Body of pancreas (tissue), 4 donors: ENCODE results near the gene LRRC32. TPM values are rescaled to one million over a fixed set of nuclear protein-coding genes. Genes with fewer than 3 reads are reported as not detected.

Experiments used
- ATAC-seq: fragments of 150-250 bp; one replicate; pipeline ENCODE4 v1.9.1; 2016
- DNase-seq, 4 donors: peaks; one replicate each; pipeline ENCODE4 v3.0.0-alpha.2; 2019
- H3K27ac ChIP-seq, 4 donors: fragments of 200-600 bp; sonication (generic); 1 replicate in 3 of 4; 2 replicates in 1 of 4; pipeline versions ENCODE4 v1.5.1 to v1.6.1; 2016 to 2019; ENCODE audit warnings: mild to moderate bottlenecking in 1 of 4, mixed read lengths in 1 of 4, moderate library complexity in 1 of 4
- H3K27me3 ChIP-seq, 2 donors: fragments of 200-600 bp; sonication (generic); one replicate each; pipeline ENCODE4 v1.6.0; 2016; ENCODE audit warnings: mild to moderate bottlenecking in 1 of 2
- H3K36me3 ChIP-seq, 2 donors: fragments of 200-600 bp; sonication (generic); replicated peaks in 1 of 2; 2 replicates each; pipeline ENCODE4 v1.5.1; 2016; ENCODE audit warnings: low read depth in 2 of 2; ENCODE audit not compliant: insufficient read depth in 1 of 2
- H3K4me1 ChIP-seq: fragments of 200-600 bp; sonication (generic); one replicate; pipeline ENCODE4 v1.6.0; 2016
- H3K4me3 ChIP-seq, 2 donors: fragments of 200-600 bp; sonication (generic); 1 replicate in 1 of 2; 2 replicates in 1 of 2; pipeline ENCODE4 v1.5.1; 2016 to 2019
- H3K9me3 ChIP-seq, 3 donors: fragments of 200-600 bp; sonication (generic); 1 replicate in 2 of 3; 2 replicates in 1 of 3; pipeline ENCODE4 v1.5.1; 2016
- POLR2A ChIP-seq, 3 donors: fragments of 450-650 bp; IDR thresholded peaks; one replicate each; pipeline ENCODE4 v1.6.1; 2016; ENCODE audit warnings: antibody characterized with exemption in 3 of 3, mild to moderate bottlenecking in 2 of 3
- WGBS, 2 donors: methylation state at CpG; one replicate each; pipeline ENCODE4 v1.1.5; 2017; 5-methylcytosine and 5-hydroxymethylcytosine counted together
- intact Hi-C: fragments of 100-400 bp; cut with DNase I; formaldehyde crosslinking; loops from one replicate; pipeline ENCODE4 v1.15.1; 2023
- total RNA-seq, 2 donors: library from RNA; depleted of rRNA; stranded (reverse); fragments of >200 nt; gene quantifications; one replicate each; pipeline ENCODE4 v1.1.0, GENCODE V29; 2016
- TF ChIP-seq, protein P1 (sequence below), 7 experiments: fragments of 450-650 bp in 4 of 7; fragments of 200-600 bp in 3 of 7; sonication (generic) in 3 of 7; IDR thresholded peaks; one replicate each; pipeline ENCODE4 v1.5.1; 2016 to 2019; ENCODE audit warnings: antibody characterized with exemption in 7 of 7

Gene LRRC32
- total RNA-seq, 2 donors from 2014 or later: 9.1 to 17.8 TPM

- WGBS, 2 donors: 51 to 67% methylated on average over 5 of the region's 5 CpGs
- Histone ChIP-seq H3K27ac (no peak overlapping the region), H3K36me3 (no peaks in the 10 kb centered on the region), H3K9me3 (no peaks in the 10 kb centered on the region), H3K27me3 (no peaks in the 10 kb centered on the region), H3K4me1 (no peaks in the 10 kb centered on the region), H3K4me3 (no peak overlapping the region)
- DNase-seq (no peak), ATAC-seq (no peak)
- TF ChIP-seq POLR2A (IDR thresholded peaks at IDR 0.05): no peak
- TF ChIP-seq, protein P1, sequence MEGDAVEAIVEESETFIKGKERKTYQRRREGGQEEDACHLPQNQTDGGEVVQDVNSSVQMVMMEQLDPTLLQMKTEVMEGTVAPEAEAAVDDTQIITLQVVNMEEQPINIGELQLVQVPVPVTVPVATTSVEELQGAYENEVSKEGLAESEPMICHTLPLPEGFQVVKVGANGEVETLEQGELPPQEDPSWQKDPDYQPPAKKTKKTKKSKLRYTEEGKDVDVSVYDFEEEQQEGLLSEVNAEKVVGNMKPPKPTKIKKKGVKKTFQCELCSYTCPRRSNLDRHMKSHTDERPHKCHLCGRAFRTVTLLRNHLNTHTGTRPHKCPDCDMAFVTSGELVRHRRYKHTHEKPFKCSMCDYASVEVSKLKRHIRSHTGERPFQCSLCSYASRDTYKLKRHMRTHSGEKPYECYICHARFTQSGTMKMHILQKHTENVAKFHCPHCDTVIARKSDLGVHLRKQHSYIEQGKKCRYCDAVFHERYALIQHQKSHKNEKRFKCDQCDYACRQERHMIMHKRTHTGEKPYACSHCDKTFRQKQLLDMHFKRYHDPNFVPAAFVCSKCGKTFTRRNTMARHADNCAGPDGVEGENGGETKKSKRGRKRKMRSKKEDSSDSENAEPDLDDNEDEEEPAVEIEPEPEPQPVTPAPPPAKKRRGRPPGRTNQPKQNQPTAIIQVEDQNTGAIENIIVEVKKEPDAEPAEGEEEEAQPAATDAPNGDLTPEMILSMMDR (IDR thresholded peaks at IDR 0.05): no peak
- intact Hi-C loops: no loop called here
Measured at GRCh38 chr11:76704171-76704948, 33.8 kb upstream of the LRRC32 start.

DNA sequence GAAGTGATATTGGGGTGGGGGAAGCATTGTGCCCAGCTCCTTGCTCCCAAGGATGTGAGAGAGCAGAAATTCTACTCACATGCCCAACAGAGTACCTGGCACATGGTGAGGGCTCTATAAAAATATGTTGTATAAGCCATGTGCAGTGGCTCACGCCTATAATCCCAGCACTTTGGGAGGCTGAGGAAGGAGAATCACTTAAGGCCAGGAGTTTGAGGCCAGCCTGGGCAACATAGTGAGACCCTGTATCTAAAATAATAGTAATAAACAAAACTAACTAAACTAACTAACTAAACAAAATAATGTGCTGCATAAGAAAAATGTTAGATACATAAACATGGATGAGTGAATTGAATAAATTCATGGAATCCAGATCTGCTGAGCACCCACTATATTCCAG lies 33.2 kb upstream of the LRRC32 start:
- ATAC-seq (no peak), DNase-seq (no peak)
- TF ChIP-seq POLR2A (IDR thresholded peaks at IDR 0.05): no peak
- TF ChIP-seq, protein P1 (IDR thresholded peaks at IDR 0.05): no peak
- Histone ChIP-seq H3K36me3 (no peaks in the 10 kb centered on the region), H3K4me3 (no peak overlapping the region), H3K9me3 (no peaks in the 10 kb centered on the region), H3K4me1 (no peaks in the 10 kb centered on the region), H3K27me3 (no peaks in the 10 kb centered on the region), H3K27ac (no peak overlapping the region)
- intact Hi-C loops: no loop called here
- 74 to 81% methylated on average over 1 of the region's 1 CpG for WGBS, 2 donors

DNA sequence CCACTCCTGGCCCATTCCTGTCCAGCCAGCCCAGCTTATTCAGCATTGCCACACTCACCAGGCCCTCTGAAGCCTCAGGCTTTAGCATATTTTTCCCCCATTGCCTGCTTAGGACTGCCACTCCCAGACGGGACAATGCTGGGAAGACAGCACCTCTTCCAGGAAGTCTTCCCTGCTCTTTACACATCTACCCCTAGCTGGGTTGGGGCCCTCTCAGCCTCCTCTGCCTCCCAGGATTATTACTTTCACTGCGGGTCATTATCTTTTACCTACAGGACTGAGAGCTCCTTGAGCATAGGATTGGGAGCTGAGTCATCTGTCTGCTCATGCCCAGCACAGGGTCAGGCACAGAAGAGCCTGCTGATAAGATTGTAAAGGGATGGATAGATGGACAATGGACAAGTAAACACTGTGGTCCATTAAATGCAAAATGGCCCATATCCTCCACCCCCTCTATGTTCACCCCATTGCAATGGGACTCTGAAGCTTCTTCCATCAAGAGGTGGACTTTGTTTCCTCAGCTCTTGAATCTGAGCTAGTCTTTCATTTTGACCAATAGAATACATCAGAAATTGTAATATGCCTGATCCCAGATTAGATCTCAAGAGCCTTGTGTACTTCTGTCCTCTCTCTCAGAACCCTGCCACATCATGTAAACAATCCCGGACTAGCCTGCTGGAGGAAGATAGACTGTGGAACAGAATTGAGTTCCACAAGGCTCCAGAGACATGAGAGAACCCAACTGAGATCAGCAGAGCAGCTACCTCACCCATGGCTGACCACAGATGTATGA lies 32.0 kb upstream of the LRRC32 start:
- Histone ChIP-seq H3K9me3 (no peaks in the 10 kb centered on the region), H3K27me3 (no peaks in the 10 kb centered on the region), H3K27ac (no peak overlapping the region), H3K4me1 (no peaks in the 10 kb centered on the region), H3K36me3 (no peaks in the 10 kb centered on the region), H3K4me3 (no peak overlapping the region)
- DNase-seq (no peak), ATAC-seq (no peak)
- no peak for TF ChIP-seq POLR2A (IDR thresholded peaks at IDR 0.05)
- intact Hi-C loops: no loop called here
- 71 to 74% methylated on average over 3 of the region's 3 CpGs for WGBS, 2 donors

GRCh38 chr11:76701294-76702040 lies 30.9 kb upstream of the LRRC32 start:
- WGBS, 2 donors: 71 to 86% methylated on average over 6 to 7 of the region's 7 CpGs
- Histone ChIP-seq H3K27me3 (no peaks in the 10 kb centered on the region), H3K9me3 (no peaks in the 10 kb centered on the region), H3K4me1 (no peaks in the 10 kb centered on the region), H3K36me3 (no peaks in the 10 kb centered on the region), H3K27ac (no peak overlapping the region), H3K4me3 (no peak overlapping the region)
- intact Hi-C loops: no loop called here
- ATAC-seq: no peak
- DNase-seq: no peak
- TF ChIP-seq, protein P1 (IDR thresholded peaks at IDR 0.05): no peak
- TF ChIP-seq POLR2A (IDR thresholded peaks at IDR 0.05): no peak
